ENCODE data around the gene CTTNBP2NL.
"Not testable (repeated sequence)": the region's sequence is repeated elsewhere in the genome, so short reads cannot be mapped to it uniquely, and the experiment has no call there.

Gene CTTNBP2NL

DNA sequence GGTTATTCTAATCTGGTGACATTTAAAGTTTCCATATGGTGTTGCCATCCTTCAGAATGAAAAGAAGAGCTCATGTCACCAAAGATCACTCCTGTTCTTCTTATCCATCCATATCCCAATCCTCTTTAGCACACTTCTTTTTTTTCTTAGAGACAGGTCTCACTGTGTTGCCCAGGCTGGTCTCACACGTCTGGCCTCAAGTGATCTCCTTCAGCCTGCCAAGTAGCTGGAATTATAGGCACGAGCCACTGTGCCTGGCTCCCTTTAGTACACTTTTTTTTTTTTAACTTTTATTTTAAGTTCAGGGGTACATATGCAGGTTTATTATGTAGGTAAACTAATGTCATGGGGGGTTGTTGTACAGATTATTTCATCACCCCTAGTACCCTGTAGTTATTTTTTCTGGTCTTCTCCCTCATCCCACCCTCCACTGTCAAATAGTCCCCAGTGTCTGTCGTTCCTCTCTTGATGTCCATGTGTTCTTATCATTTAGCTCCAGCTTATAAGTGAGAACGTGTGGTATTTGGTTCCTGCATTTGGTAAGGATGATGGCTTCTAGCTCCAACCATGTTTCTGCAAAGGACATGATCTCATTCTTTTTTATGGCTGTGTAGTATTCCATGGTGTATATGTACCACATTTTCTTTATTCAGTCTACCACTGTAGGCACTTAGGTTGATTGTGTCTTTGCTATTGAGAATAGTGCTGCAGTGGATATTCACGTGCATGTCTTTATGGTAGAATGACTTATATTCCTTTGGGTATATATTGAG, 40.6 kb downstream of the CTTNBP2NL start:
- WGBS: 98% methylated on average over 3 of the region's 5 CpGs
- Histone ChIP-seq H3K9me3 (ENCODE audit: control insufficient read depth, low read length) (no peaks in the 10 kb centered on the region), H3K4me2 (ENCODE audit: low read length, poor library complexity, severe bottlenecking) (no peak overlapping the region), H3K23ac (ENCODE audit: low read length in 2 of 2) (no peak overlapping the region), H2BK15ac (ENCODE audit: low read depth, poor library complexity, severe bottlenecking) (no peak overlapping the region), H3K27me3 (ENCODE audit: control insufficient read depth in 1 of 2, insufficient read depth in 1 of 2, low read length in 2 of 2) (no peaks in the 10 kb centered on the region), H3K4me1 (ENCODE audit: control insufficient read depth, insufficient read depth, low read depth, low read length) (no peaks in the 10 kb centered on the region), H3K4me3 (ENCODE audit: insufficient read depth in 1 of 2, low read depth in 1 of 2, low read length in 2 of 2) (no peak overlapping the region), H4K91ac (ENCODE audit: low read length) (no peak overlapping the region), H3K4ac (ENCODE audit: low read depth in 1 of 2, low read length in 2 of 2) (no peak overlapping the region), H3K36me3 (ENCODE audit: control insufficient read depth in 1 of 2, insufficient read depth in 2 of 2, low read depth in 1 of 2, low read length in 2 of 2) (peaks cover 4 to 31% of the 10 kb centered on the region in 2 experiments), H3K14ac (ENCODE audit: low read length in 2 of 2) (no peak overlapping the region), H2AK5ac (ENCODE audit: low read length, severe bottlenecking) (no peak overlapping the region), H2BK12ac (ENCODE audit: low read length in 2 of 2) (no peak overlapping the region), H3K9ac (ENCODE audit: low read length) (no peak overlapping the region), H2AFZ (ENCODE audit: low read depth, low read length) (no peak overlapping the region), H2BK120ac (ENCODE audit: low read depth, low read length) (no peak overlapping the region), H2BK5ac (ENCODE audit: low read depth, low read length, poor library complexity, severe bottlenecking) (no peak overlapping the region), H3K27ac (ENCODE audit: low read length, poor library complexity, severe bottlenecking) (no peak overlapping the region), H3K79me1 (replicated peaks; ENCODE audit: low read length, poor library complexity, severe bottlenecking) (peaks cover 2% of the 10 kb centered on the region), H4K8ac (ENCODE audit: low read length) (no peak overlapping the region), H3K18ac (ENCODE audit: low read depth in 1 of 2, low read length in 2 of 2) (no peak overlapping the region)
- DNase-seq: no peak

GRCh38 chr1:112438156-112438555, 42.1 kb downstream of the CTTNBP2NL start:
- 100% methylated on average over 2 of the region's 2 CpGs for WGBS
- not testable (repeated sequence) for H3K4ac ChIP-seq (ENCODE audit: low read depth in 1 of 2, low read length in 2 of 2); DNase-seq; H3K4me3 ChIP-seq (ENCODE audit: insufficient read depth in 1 of 2, low read depth in 1 of 2, low read length in 2 of 2); H3K27me3 ChIP-seq (ENCODE audit: control insufficient read depth in 1 of 2, insufficient read depth in 1 of 2, low read length in 2 of 2); H4K91ac ChIP-seq (ENCODE audit: low read length); H3K9me3 ChIP-seq (ENCODE audit: control insufficient read depth, low read length); H3K4me2 ChIP-seq (ENCODE audit: low read length, poor library complexity, severe bottlenecking); H4K8ac ChIP-seq (ENCODE audit: low read length); H2BK12ac ChIP-seq (ENCODE audit: low read length in 2 of 2); H3K14ac ChIP-seq (ENCODE audit: low read length in 2 of 2); H3K27ac ChIP-seq (ENCODE audit: low read length, poor library complexity, severe bottlenecking); H2BK120ac ChIP-seq (ENCODE audit: low read depth, low read length); H2BK5ac ChIP-seq (ENCODE audit: low read depth, low read length, poor library complexity, severe bottlenecking); H3K23ac ChIP-seq (ENCODE audit: low read length in 2 of 2); H3K79me1 ChIP-seq (replicated peaks; ENCODE audit: low read length, poor library complexity, severe bottlenecking); H3K9ac ChIP-seq (ENCODE audit: low read length); H2AFZ ChIP-seq (ENCODE audit: low read depth, low read length); H3K4me1 ChIP-seq (ENCODE audit: control insufficient read depth, insufficient read depth, low read depth, low read length); H2AK5ac ChIP-seq (ENCODE audit: low read length, severe bottlenecking); H3K18ac ChIP-seq (ENCODE audit: low read depth in 1 of 2, low read length in 2 of 2); H2BK15ac ChIP-seq (ENCODE audit: low read depth, poor library complexity, severe bottlenecking)
- peaks cover 7 to 36% of the 10 kb centered on the region in 2 experiments for H3K36me3 ChIP-seq (ENCODE audit: control insufficient read depth in 1 of 2, insufficient read depth in 2 of 2, low read depth in 1 of 2, low read length in 2 of 2)

DNA sequence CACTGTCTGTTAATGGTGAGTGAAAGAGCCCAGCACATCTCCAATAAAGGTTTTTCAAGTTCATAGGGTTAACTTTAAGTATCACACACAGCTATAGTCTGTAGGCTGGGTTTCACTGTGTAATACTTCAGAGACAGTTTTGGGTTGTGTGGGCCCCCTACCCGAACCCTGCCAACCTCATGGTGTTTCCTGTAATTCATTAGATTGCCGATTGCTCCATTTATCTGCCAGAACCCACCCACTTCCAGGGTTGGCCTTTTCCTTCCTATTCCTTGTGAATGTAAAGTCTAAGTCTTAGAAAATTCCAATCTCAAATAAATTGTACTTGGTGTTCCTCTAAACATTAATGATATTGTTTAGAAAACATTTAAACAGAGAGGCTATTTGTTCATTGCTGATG, 43.6 kb downstream of the CTTNBP2NL start:
- H3K14ac ChIP-seq (ENCODE audit: low read length in 2 of 2): no peak overlapping the region
- H3K9ac ChIP-seq (ENCODE audit: low read length): no peak overlapping the region
- H3K27me3 ChIP-seq (ENCODE audit: control insufficient read depth in 1 of 2, insufficient read depth in 1 of 2, low read length in 2 of 2): no peaks in the 10 kb centered on the region
- 89% methylated on average over 1 of the region's 2 CpGs for WGBS
- no peak overlapping the region for H3K23ac ChIP-seq (ENCODE audit: low read length in 2 of 2)
- H2AK5ac ChIP-seq (ENCODE audit: low read length, severe bottlenecking): no peak overlapping the region
- no peak overlapping the region for H3K4me3 ChIP-seq (ENCODE audit: insufficient read depth in 1 of 2, low read depth in 1 of 2, low read length in 2 of 2)
- H3K36me3 ChIP-seq (ENCODE audit: control insufficient read depth in 1 of 2, insufficient read depth in 2 of 2, low read depth in 1 of 2, low read length in 2 of 2): peaks cover 7 to 26% of the 10 kb centered on the region in 2 experiments
- H3K27ac ChIP-seq (ENCODE audit: low read length, poor library complexity, severe bottlenecking): no peak overlapping the region
- no peaks in the 10 kb centered on the region for H3K9me3 ChIP-seq (ENCODE audit: control insufficient read depth, low read length)
- H2AFZ ChIP-seq (ENCODE audit: low read depth, low read length): no peak overlapping the region
- no peak overlapping the region for H2BK12ac ChIP-seq (ENCODE audit: low read length in 2 of 2)
- no peak overlapping the region for H3K18ac ChIP-seq (ENCODE audit: low read depth in 1 of 2, low read length in 2 of 2)
- H4K91ac ChIP-seq (ENCODE audit: low read length): no peak overlapping the region
- DNase-seq: no peak
- no peaks in the 10 kb centered on the region for H3K4me1 ChIP-seq (ENCODE audit: control insufficient read depth, insufficient read depth, low read depth, low read length)
- no peaks in the 10 kb centered on the region for H3K79me1 ChIP-seq (replicated peaks; ENCODE audit: low read length, poor library complexity, severe bottlenecking)
- no peak overlapping the region for H3K4me2 ChIP-seq (ENCODE audit: low read length, poor library complexity, severe bottlenecking)
- H2BK15ac ChIP-seq (ENCODE audit: low read depth, poor library complexity, severe bottlenecking): no peak overlapping the region
- H2BK5ac ChIP-seq (ENCODE audit: low read depth, low read length, poor library complexity, severe bottlenecking): no peak overlapping the region
- no peak overlapping the region for H2BK120ac ChIP-seq (ENCODE audit: low read depth, low read length)
- H4K8ac ChIP-seq (ENCODE audit: low read length): no peak overlapping the region
- H3K4ac ChIP-seq (ENCODE audit: low read depth in 1 of 2, low read length in 2 of 2): no peak overlapping the region

GRCh38 chr1:112440574-112440973, 44.6 kb downstream of the CTTNBP2NL start:
- Histone ChIP-seq H3K4ac (ENCODE audit: low read depth in 1 of 2, low read length in 2 of 2) (no peak overlapping the region), H4K8ac (ENCODE audit: low read length) (no peak overlapping the region)

More at GRCh38 chr1:112440574-112440973, 44.6 kb downstream of the CTTNBP2NL start:
- 100% methylated on average over 2 of the region's 5 CpGs for WGBS
- no peak overlapping the region for H3K4me3 ChIP-seq (ENCODE audit: insufficient read depth in 1 of 2, low read depth in 1 of 2, low read length in 2 of 2)
- H3K27me3 ChIP-seq (ENCODE audit: control insufficient read depth in 1 of 2, insufficient read depth in 1 of 2, low read length in 2 of 2): no peaks in the 10 kb centered on the region
- H2BK5ac ChIP-seq (ENCODE audit: low read depth, low read length, poor library complexity, severe bottlenecking): no peak overlapping the region
- no peaks in the 10 kb centered on the region for H3K9me3 ChIP-seq (ENCODE audit: control insufficient read depth, low read length)
- no peak overlapping the region for H3K14ac ChIP-seq (ENCODE audit: low read length in 2 of 2)
- no peaks in the 10 kb centered on the region for H3K4me1 ChIP-seq (ENCODE audit: control insufficient read depth, insufficient read depth, low read depth, low read length)
- no peak overlapping the region for H3K18ac ChIP-seq (ENCODE audit: low read depth in 1 of 2, low read length in 2 of 2)
- DNase-seq: no peak
- no peak overlapping the region for H2AFZ ChIP-seq (ENCODE audit: low read depth, low read length)
- H3K36me3 ChIP-seq (ENCODE audit: control insufficient read depth in 1 of 2, insufficient read depth in 2 of 2, low read depth in 1 of 2, low read length in 2 of 2): peaks cover 7 to 26% of the 10 kb centered on the region in 2 experiments
- no peak overlapping the region for H3K9ac ChIP-seq (ENCODE audit: low read length)
- no peak overlapping the region for H2BK12ac ChIP-seq (ENCODE audit: low read length in 2 of 2)
- H2BK120ac ChIP-seq (ENCODE audit: low read depth, low read length): no peak overlapping the region
- H3K27ac ChIP-seq (ENCODE audit: low read length, poor library complexity, severe bottlenecking): no peak overlapping the region
- no peak overlapping the region for H2AK5ac ChIP-seq (ENCODE audit: low read length, severe bottlenecking)
- no peaks in the 10 kb centered on the region for H3K79me1 ChIP-seq (replicated peaks; ENCODE audit: low read length, poor library complexity, severe bottlenecking)
- H3K23ac ChIP-seq (ENCODE audit: low read length in 2 of 2): no peak overlapping the region
- no peak overlapping the region for H3K4me2 ChIP-seq (ENCODE audit: low read length, poor library complexity, severe bottlenecking)
- H2BK15ac ChIP-seq (ENCODE audit: low read depth, poor library complexity, severe bottlenecking): no peak overlapping the region
- H4K91ac ChIP-seq (ENCODE audit: low read length): no peak overlapping the region

Data from mesenchymal stem cell (in vitro differentiated cells and primary cell).